Kidney (tissue), 14 donors: ENCODE data around the gene PPRC1. TPM values are rescaled to one million over a fixed set of nuclear protein-coding genes. Genes with fewer than 3 reads are reported as not detected.

Experiments
- DNase-seq, 5 donors: peaks; one replicate each; pipeline ENCODE4 v3.0.0-alpha.2; 2013 to 2020
- FAIRE-seq: peaks from 2 replicates; lab custom pipeline; 2012; peaks lifted over from hg19 to GRCh38; lab: Jason Lieb, UNC
- H3K27ac ChIP-seq, 2 donors: one replicate each; pipeline ENCODE4 v1.7.0; 2013; ENCODE audit warnings: low read depth in 2 of 2, low read length in 2 of 2, inconsistent platforms in 1 of 2
- H3K27me3 ChIP-seq: one replicate; pipeline ENCODE4 v1.7.1; 2013; ENCODE audit warnings: low read length, inconsistent platforms; ENCODE audit not compliant: control insufficient read depth, insufficient read depth
- H3K36me3 ChIP-seq, 3 donors: one replicate each; pipeline versions ENCODE4 v1.7.0 to v1.7.1; 2013; ENCODE audit warnings: low read length in 3 of 3, control low read depth in 1 of 3, inconsistent platforms in 1 of 3; ENCODE audit not compliant: insufficient read depth in 3 of 3, control insufficient read depth in 2 of 3
- H3K4me1 ChIP-seq, 3 donors: one replicate each; pipeline versions ENCODE4 v1.7.0 to v1.7.1; 2013; ENCODE audit warnings: low read length in 3 of 3, inconsistent platforms in 1 of 3, low read depth in 1 of 3; ENCODE audit not compliant: control insufficient read depth in 2 of 3, insufficient read depth in 2 of 3
- H3K4me3 ChIP-seq, 3 donors: one replicate each; pipeline versions ENCODE4 v1.7.0 to v1.8.1; 2013; ENCODE audit warnings: low read length in 3 of 3, control low read depth in 1 of 3, inconsistent platforms in 1 of 3
- H3K9ac ChIP-seq, 3 donors: one replicate each; pipeline versions ENCODE4 v1.7.0 to v1.7.1; 2013; ENCODE audit warnings: low read length in 3 of 3, control low read depth in 1 of 3, inconsistent platforms in 1 of 3
- H3K9me3 ChIP-seq, 3 donors: one replicate each; pipeline versions ENCODE4 v1.7.0 to v1.7.1; 2013; ENCODE audit warnings: low read length in 3 of 3, control low read depth in 1 of 3, inconsistent platforms in 1 of 3; ENCODE audit not compliant: control insufficient read depth in 2 of 3, insufficient read depth in 1 of 3
- intact Hi-C: fragments of 100-400 bp; cut with DNase I; formaldehyde crosslinking; loops from one replicate; pipeline ENCODE4 v1.11.1; 2022
- polyA plus RNA-seq: library from polyadenylated mRNA; stranded (reverse); fragments of 350-450 nt; fragmentation: Illumina TruSeq; extraction: RNeasy Lipid Tissue Mini Kit (QIAGEN cat#74804); gene quantifications from one replicate; pipeline ENCODE4 v1.2.3, GENCODE V29; 2014; ENCODE audit warnings: low read depth, low replicate concordance; ENCODE audit not compliant: insufficient read depth
- total RNA-seq: library from RNA; stranded (reverse); fragmentation: NEBNext Ultra II Directional; extraction: Animal tissue kit (Norgen Biotek cat#: 25700); gene quantifications from one replicate; pipeline ENCODE4 v1.2.1, GENCODE V29; 2021
- TF ChIP-seq, protein P1 (sequence below): IDR thresholded peaks from 3 replicates; pipeline ENCODE4 v1.5.1; 2012; ENCODE audit warnings: mild to moderate bottlenecking, moderate library complexity, borderline replicate concordance; ENCODE audit not compliant: insufficient read depth; ENCODE audit errors: extremely low read depth
- donor health status: control.
- donor health status: control.
- donor health status: control.
- donor health status: control.
- donor health status: control.
- donor health status: DM: yes; HTN: yes; CAD: no.
- donor health status: Normal renal cell carcinoma (clear cell type).

The PPRC1 gene
- total and polyA plus RNA-seq, 2 donors from 2014 or later, result 8.7 to 32.1 TPM

DNA sequence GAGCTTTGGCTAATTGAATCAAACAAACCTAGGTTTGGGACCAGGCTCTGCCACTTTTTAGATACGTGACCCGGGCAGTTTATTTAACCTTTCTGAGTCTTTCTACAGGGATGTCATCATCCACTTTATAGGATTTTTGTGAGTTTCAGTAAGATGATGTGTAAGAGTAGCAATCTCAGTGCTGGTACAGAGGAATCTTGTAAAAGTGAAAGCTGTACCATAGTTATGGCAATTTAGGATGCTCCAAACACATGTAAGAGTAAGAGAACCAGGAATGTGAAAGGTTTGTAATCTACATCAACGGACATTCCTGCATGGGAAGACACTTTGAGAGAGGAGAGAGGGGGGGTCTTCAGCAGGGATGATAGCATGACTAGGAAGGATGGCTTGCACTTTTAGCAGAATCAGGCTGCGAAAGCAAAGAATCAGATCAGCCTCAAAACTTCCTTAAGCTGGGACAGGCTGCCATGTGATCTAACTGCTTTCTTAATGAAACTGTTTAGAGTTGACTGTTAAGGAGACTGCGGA lies 20.3 kb downstream of the PPRC1 start:
- intact Hi-C loops, result no loop called here
- Histone ChIP-seq H3K9ac (peak overlapping the region in 2 of 3 donors; percentile 78 to 97), H3K36me3 (peaks cover 4 to 30% (median 19%) of the 10 kb centered on the region in 3 donors), H3K9me3 (no peaks in the 10 kb centered on the region), H3K27me3 (no peaks in the 10 kb centered on the region), H3K27ac (peak overlapping the region in 1 of 2 donors; percentile 92), H3K4me3 (peak overlapping the region; percentile 81 to 100 (median 89)), H3K4me1 (peaks cover 0 to 9% (median 7%) of the 10 kb centered on the region in 3 donors)
- FAIRE-seq (no peak), DNase-seq (no peak)
- TF ChIP-seq, protein P1, sequence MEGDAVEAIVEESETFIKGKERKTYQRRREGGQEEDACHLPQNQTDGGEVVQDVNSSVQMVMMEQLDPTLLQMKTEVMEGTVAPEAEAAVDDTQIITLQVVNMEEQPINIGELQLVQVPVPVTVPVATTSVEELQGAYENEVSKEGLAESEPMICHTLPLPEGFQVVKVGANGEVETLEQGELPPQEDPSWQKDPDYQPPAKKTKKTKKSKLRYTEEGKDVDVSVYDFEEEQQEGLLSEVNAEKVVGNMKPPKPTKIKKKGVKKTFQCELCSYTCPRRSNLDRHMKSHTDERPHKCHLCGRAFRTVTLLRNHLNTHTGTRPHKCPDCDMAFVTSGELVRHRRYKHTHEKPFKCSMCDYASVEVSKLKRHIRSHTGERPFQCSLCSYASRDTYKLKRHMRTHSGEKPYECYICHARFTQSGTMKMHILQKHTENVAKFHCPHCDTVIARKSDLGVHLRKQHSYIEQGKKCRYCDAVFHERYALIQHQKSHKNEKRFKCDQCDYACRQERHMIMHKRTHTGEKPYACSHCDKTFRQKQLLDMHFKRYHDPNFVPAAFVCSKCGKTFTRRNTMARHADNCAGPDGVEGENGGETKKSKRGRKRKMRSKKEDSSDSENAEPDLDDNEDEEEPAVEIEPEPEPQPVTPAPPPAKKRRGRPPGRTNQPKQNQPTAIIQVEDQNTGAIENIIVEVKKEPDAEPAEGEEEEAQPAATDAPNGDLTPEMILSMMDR, result no peak

DNA sequence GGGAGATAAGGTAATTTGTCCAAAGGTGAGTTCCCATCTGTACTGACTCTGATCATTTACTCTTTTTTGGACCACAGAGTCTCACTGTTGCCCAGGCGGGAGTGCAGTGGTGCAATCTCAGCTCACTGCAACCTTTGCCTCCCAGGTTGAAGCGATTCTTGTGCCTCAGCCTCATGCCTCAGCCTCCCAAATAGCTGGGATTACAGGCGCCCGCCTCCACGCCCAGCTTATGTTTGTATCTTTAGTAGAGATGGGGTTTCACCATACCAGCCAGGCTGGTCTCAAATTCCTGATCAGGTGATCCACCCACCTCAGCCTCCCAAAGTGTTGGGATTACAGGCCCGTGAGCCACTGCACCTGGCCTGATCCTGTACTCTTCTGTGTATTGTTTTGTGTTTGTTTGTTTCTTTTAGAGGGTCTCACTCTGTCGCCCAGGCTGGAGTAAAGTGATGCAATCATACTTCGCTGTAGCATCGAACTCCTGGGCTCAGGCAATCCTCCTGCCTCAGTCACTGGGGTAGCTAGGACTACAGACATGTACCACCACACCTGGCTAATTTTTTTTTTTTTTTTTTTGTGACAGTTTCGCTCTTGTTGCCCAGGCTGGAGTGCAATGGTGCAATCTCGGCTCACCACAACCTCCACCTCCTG lies 21.8 kb downstream of the PPRC1 start:
- no peaks in the 10 kb centered on the region for H3K9me3 ChIP-seq
- peaks cover 0 to 9% (median 7%) of the 10 kb centered on the region in 3 donors for H3K4me1 ChIP-seq
- FAIRE-seq (no peak), DNase-seq (peak in 1 of 5 donors; percentile 33)
- TF ChIP-seq, protein P1, result no peak
- no peak overlapping the region for H3K27ac ChIP-seq
- H3K27me3 ChIP-seq, result no peaks in the 10 kb centered on the region
- no peak overlapping the region for H3K9ac ChIP-seq
- H3K36me3 ChIP-seq, result peaks cover 7 to 24% (median 20%) of the 10 kb centered on the region in 3 donors
- intact Hi-C loops, result no loop called here
- H3K4me3 ChIP-seq, result no peak overlapping the region

DNA sequence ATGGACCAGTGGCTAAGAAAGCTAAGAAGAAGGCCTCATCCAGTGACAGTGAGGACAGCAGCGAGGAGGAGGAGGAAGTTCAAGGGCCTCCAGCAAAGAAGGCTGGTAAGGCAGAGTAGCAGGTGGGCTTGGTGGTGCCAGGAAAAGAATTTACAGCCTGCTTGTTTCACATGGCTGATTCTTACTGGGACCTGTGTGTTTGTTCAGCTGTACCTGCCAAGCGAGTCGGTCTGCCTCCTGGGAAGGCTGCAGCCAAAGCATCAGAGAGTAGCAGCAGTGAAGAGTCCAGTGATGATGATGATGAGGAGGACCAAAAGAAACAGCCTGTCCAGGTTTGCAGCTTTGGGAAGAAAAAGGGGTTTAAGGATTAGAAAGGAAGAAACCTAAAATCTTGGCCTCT lies 24.4 kb downstream of the PPRC1 start:
- Histone ChIP-seq H3K4me3 (no peak overlapping the region), H3K36me3 (peaks cover 16 to 48% (median 45%) of the 10 kb centered on the region in 3 donors), H3K27me3 (no peaks in the 10 kb centered on the region), H3K9me3 (no peaks in the 10 kb centered on the region), H3K9ac (no peak overlapping the region), H3K27ac (no peak overlapping the region), H3K4me1 (peaks cover 0 to 7% (median 5%) of the 10 kb centered on the region in 3 donors)
- intact Hi-C loops, result no loop called here
- FAIRE-seq (no peak), DNase-seq (peak in 2 of 5 donors; percentile 6 to 19)
- TF ChIP-seq, protein P1, result no peak
